Measurements from ENCODE around the gene RELL1. TPM values are rescaled to one million over a fixed set of nuclear protein-coding genes. Genes with fewer than 3 reads are reported as not detected.

RELL1 gene
- polyA plus RNA-seq, 1 donor from 2014 or later, result 0.47 TPM

- Histone ChIP-seq H3K4me3 (ENCODE audit: low read length) (no peak overlapping the region), H3K4me2 (ENCODE audit: low read length) (no peak overlapping the region), H3K36me3 (ENCODE audit: insufficient read depth, low read length) (no peaks in the 10 kb centered on the region), H3K27me3 (ENCODE audit: insufficient read depth, low read depth, low read length) (no peaks in the 10 kb centered on the region), H3K9me2 (ENCODE audit: insufficient read depth, low read length) (no peaks in the 10 kb centered on the region), H3K79me2 (replicated peaks; ENCODE audit: insufficient read depth, low read length) (no peaks in the 10 kb centered on the region), H4K20me1 (ENCODE audit: insufficient read depth) (no peaks in the 10 kb centered on the region), H3K27ac (ENCODE audit: low read length) (no peak overlapping the region), H3F3A (ENCODE audit: insufficient read depth, low read length, poor library complexity, severe bottlenecking) (no peaks in the 10 kb centered on the region), H2AFZ (ENCODE audit: low read depth, low read length) (no peak overlapping the region), H3K9ac (ENCODE audit: low read length) (no peak overlapping the region), H3K9me3 (ENCODE audit: low read length) (no peaks in the 10 kb centered on the region)
- TF ChIP-seq EZH2 (IDR thresholded peaks at IDR 0.05; ENCODE audit: borderline replicate concordance, insufficient read depth, low read length, poor library complexity, severe bottlenecking) (no peak), REST (IDR thresholded peaks at IDR 0.05; ENCODE audit: borderline replicate concordance) (no peak), SMC3 (conservative IDR thresholded peaks at IDR 0.05; ENCODE audit: poor library complexity) (no peak), TAF1 (IDR thresholded peaks at IDR 0.05; ENCODE audit: low read depth) (no peak), RAD21 (conservative IDR thresholded peaks at IDR 0.05) (no peak), EP300 (conservative IDR thresholded peaks at IDR 0.05; ENCODE audit: poor library complexity, severe bottlenecking) (no peak), POLR2AphosphoS5 (IDR thresholded peaks at IDR 0.05) (no peak), CTCF (IDR thresholded peaks at IDR 0.05; ENCODE audit: poor library complexity, severe bottlenecking) (no peak), MXI1 (conservative IDR thresholded peaks at IDR 0.05; ENCODE audit: poor library complexity, severe bottlenecking) (no peak)
Measured at GRCh38 chr4:37653601-37654000, 32.6 kb downstream of the RELL1 start.

GRCh38 chr4:37652747-37653527, 33.2 kb downstream of the RELL1 start:
- H3K4me2 ChIP-seq (ENCODE audit: low read length), result no peak overlapping the region
- no peaks in the 10 kb centered on the region for H3F3A ChIP-seq (ENCODE audit: insufficient read depth, low read length, poor library complexity, severe bottlenecking)
- no peak overlapping the region for H3K4me3 ChIP-seq (ENCODE audit: low read length)
- H2AFZ ChIP-seq (ENCODE audit: low read depth, low read length), result no peak overlapping the region
- no peak overlapping the region for H3K9ac ChIP-seq (ENCODE audit: low read length)
- H3K27ac ChIP-seq (ENCODE audit: low read length), result no peak overlapping the region
- no peaks in the 10 kb centered on the region for H3K36me3 ChIP-seq (ENCODE audit: insufficient read depth, low read length)
- no peaks in the 10 kb centered on the region for H3K79me2 ChIP-seq (replicated peaks; ENCODE audit: insufficient read depth, low read length)
- H3K27me3 ChIP-seq (ENCODE audit: insufficient read depth, low read depth, low read length), result no peaks in the 10 kb centered on the region
- no peaks in the 10 kb centered on the region for H4K20me1 ChIP-seq (ENCODE audit: insufficient read depth)
- H3K9me3 ChIP-seq (ENCODE audit: low read length), result no peaks in the 10 kb centered on the region
- no peaks in the 10 kb centered on the region for H3K9me2 ChIP-seq (ENCODE audit: insufficient read depth, low read length)
- no peak for TF ChIP-seq REST (IDR thresholded peaks at IDR 0.05; ENCODE audit: borderline replicate concordance)
- no peak for TF ChIP-seq POLR2AphosphoS5 (IDR thresholded peaks at IDR 0.05)
- no peak for TF ChIP-seq EP300 (conservative IDR thresholded peaks at IDR 0.05; ENCODE audit: poor library complexity, severe bottlenecking)
- TF ChIP-seq SMC3 (conservative IDR thresholded peaks at IDR 0.05; ENCODE audit: poor library complexity), result no peak
- no peak for TF ChIP-seq RAD21 (conservative IDR thresholded peaks at IDR 0.05)
- no peak for TF ChIP-seq MXI1 (conservative IDR thresholded peaks at IDR 0.05; ENCODE audit: poor library complexity, severe bottlenecking)
- TF ChIP-seq CTCF (IDR thresholded peaks at IDR 0.05; ENCODE audit: poor library complexity, severe bottlenecking), result no peak
- no peak for TF ChIP-seq EZH2 (IDR thresholded peaks at IDR 0.05; ENCODE audit: borderline replicate concordance, insufficient read depth, low read length, poor library complexity, severe bottlenecking)
- no peak for TF ChIP-seq TAF1 (IDR thresholded peaks at IDR 0.05; ENCODE audit: low read depth)

Measured in neural cell (in vitro differentiated cells).